Endodermal cell (in vitro differentiated cells): ENCODE data around the gene ZFAND5. TPM values are rescaled to one million over a fixed set of nuclear protein-coding genes. Genes with fewer than 3 reads are reported as not detected.

Experiments
- DNase-seq: peaks from one replicate; pipeline ENCODE4 v3.0.0-alpha.2; 2017
- H3K27ac ChIP-seq: 2 replicates; pipeline ENCODE4 v1.5.1; 2013; ENCODE audit warnings: mild to moderate bottlenecking, low read depth, low read length, moderate library complexity
- H3K27me3 ChIP-seq: 2 replicates; pipeline ENCODE4 v1.6.1; 2013; ENCODE audit warnings: mild to moderate bottlenecking, low read length, moderate library complexity; ENCODE audit not compliant: insufficient read depth, control insufficient read depth, poor library complexity, severe bottlenecking
- H3K36me3 ChIP-seq: 2 replicates; pipeline ENCODE4 v1.7.0; 2013; ENCODE audit warnings: mild to moderate bottlenecking, low read length, moderate library complexity; ENCODE audit not compliant: control insufficient read depth, insufficient read depth
- H3K4me1 ChIP-seq: one replicate; pipeline ENCODE4 v1.7.0; 2013; ENCODE audit warnings: low read length; ENCODE audit not compliant: control insufficient read depth, insufficient read depth
- H3K4me3 ChIP-seq: 2 replicates; pipeline ENCODE4 v1.5.1; 2013; ENCODE audit warnings: mild to moderate bottlenecking, low read length, moderate library complexity
- H3K9ac ChIP-seq: 2 replicates; pipeline ENCODE4 v1.6.1; 2013; ENCODE audit warnings: mild to moderate bottlenecking, low read length, moderate library complexity; ENCODE audit not compliant: poor library complexity, severe bottlenecking; ENCODE audit errors: extremely low read depth
- H3K9me3 ChIP-seq: 2 replicates; pipeline ENCODE4 v1.6.1; 2013; ENCODE audit warnings: mild to moderate bottlenecking, low read length, moderate library complexity; ENCODE audit not compliant: control insufficient read depth
- H3K27ac Mint-ChIP-seq: 2 replicates; pipeline ENCODE4 v1.8.0; 2020; ENCODE audit warnings: mixed read lengths
- H3K27me3 Mint-ChIP-seq: 2 replicates; pipeline ENCODE4 v1.8.0; 2021; ENCODE audit warnings: mild to moderate bottlenecking, mixed read lengths; ENCODE audit not compliant: insufficient read depth
- H3K36me3 Mint-ChIP-seq: 2 replicates; pipeline ENCODE4 v1.8.0; 2020; ENCODE audit warnings: low read depth, mixed read lengths
- H3K4me1 Mint-ChIP-seq: 2 replicates; pipeline ENCODE4 v1.8.0; 2020; ENCODE audit warnings: mixed read lengths
- H3K4me3 Mint-ChIP-seq: 2 replicates; pipeline ENCODE4 v1.8.0; 2020; ENCODE audit warnings: mild to moderate bottlenecking, moderate library complexity, mixed read lengths
- H3K9me3 Mint-ChIP-seq: 2 replicates; pipeline ENCODE4 v1.8.0; 2020; ENCODE audit warnings: mild to moderate bottlenecking, mixed read lengths
- CTCF ChIP-seq: fragments of 200-600 bp; sonication (generic); conservative IDR thresholded peaks from 2 replicates; pipeline ENCODE4 v1.5.0; 2021; ENCODE audit warnings: antibody characterized with exemption, mild to moderate bottlenecking
- WGBS, 2 experiments: methylation state at CpG; one replicate each; pipeline versions ENCODE4 v1.1.5 to v1.1.7; 2013; ENCODE audit warnings: missing lambda C conversion rate in 2 of 2, mixed read lengths in 1 of 2; ENCODE audit not compliant: insufficient coverage in 1 of 2, insufficient read length in 1 of 2; 5-methylcytosine and 5-hydroxymethylcytosine counted together
- total RNA-seq, 2 donors: library from RNA; stranded (reverse); fragmentation: NEBNext Ultra II Directional in 1 of 2; extraction: Animal tissue kit (Norgen Biotek cat#: 25700) in 1 of 2; gene quantifications; 2 replicates in 1 of 2; 3 replicates in 1 of 2; pipeline ENCODE4 v1.2.1, GENCODE V29; 2021

The ZFAND5 gene
- total RNA-seq, 2 donors from 2014 or later: 121 to 137 TPM

DNA sequence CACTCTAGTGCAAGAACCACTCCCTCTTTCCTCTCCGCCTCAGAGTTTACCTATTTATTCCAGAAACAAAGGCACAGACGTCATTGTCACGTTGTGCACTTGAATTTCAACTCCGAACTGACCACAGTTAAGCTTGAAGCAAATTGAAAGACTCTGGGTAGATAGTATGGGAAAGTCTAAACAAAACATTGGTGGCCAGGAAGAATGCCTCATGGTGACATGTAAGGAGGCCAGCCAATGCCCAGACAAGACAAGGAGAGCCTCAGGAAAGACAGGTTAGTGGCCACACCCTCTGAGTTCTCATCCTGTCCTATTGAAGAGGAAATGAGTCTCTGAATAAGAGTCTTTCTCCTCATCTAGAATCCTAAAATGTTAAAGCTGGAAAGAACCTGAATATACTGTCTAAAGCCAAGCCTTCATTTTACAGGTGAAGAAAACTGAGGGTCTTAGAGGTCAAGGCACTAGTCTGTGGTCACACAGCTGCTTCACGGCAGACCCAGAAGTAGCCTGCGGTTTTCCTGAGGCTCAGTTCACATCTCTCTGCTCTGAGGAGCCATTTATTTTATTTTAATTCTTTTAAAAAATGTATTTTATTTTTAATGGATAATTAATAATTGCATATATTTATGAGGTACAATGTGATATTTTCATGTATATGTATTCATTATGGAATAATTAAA lies 30.2 kb downstream of the ZFAND5 start:
- no peaks in the 10 kb centered on the region for H3K4me1 ChIP-seq
- no peaks in the 10 kb centered on the region for H3K9me3 ChIP-seq
- H3K27ac ChIP-seq: no peak overlapping the region
- no peaks in the 10 kb centered on the region for H3K36me3 ChIP-seq
- Mint-ChIP-seq H3K27me3 (peaks cover 3% of the 10 kb centered on the region), H3K4me1 (no peaks in the 10 kb centered on the region), H3K27ac (no peak overlapping the region), H3K9me3 (no peaks in the 10 kb centered on the region), H3K36me3 (no peaks in the 10 kb centered on the region), H3K4me3 (no peak overlapping the region)
- no peak overlapping the region for H3K4me3 ChIP-seq
- no peak for DNase-seq
- no peak for TF ChIP-seq CTCF
- 80 to 94% methylated on average over 1 to 6 of the region's 6 CpGs for WGBS, 2 experiments
- no peak overlapping the region for H3K9ac ChIP-seq
- no peaks in the 10 kb centered on the region for H3K27me3 ChIP-seq

DNA sequence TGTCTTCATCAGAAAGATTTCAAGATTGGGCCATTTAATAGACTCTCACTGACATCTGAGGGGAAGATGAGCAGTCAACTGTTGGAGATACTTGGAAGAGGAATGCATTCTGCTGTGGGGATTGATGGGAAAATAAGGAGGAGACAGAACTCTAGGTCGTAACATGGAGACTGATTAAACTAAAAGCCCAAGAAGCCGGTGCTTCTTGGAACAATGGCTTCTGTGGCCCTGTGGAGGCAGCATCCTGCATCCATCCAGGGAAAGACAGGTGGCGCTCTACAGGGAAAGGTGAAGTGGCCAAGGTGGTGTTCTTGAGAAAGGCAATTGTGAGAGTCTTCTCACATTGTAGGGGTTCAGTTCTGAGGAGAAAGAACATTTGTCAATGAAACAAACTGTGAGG lies 31.3 kb downstream of the ZFAND5 start:
- Histone ChIP-seq H3K36me3 (no peaks in the 10 kb centered on the region), H3K27me3 (no peaks in the 10 kb centered on the region), H3K27ac (no peak overlapping the region), H3K4me1 (no peaks in the 10 kb centered on the region), H3K4me3 (no peak overlapping the region), H3K9me3 (no peaks in the 10 kb centered on the region), H3K9ac (no peak overlapping the region)
- 81% methylated on average over 3 of the region's 3 CpGs; no CpG with 5 or more reads in 1 of the 2 experiments for WGBS, 2 experiments
- Mint-ChIP-seq H3K9me3 (no peaks in the 10 kb centered on the region), H3K36me3 (no peaks in the 10 kb centered on the region), H3K4me3 (no peak overlapping the region), H3K27ac (no peak overlapping the region), H3K27me3 (peaks cover 3% of the 10 kb centered on the region), H3K4me1 (no peaks in the 10 kb centered on the region)
- peak; percentile 85 for TF ChIP-seq CTCF
- DNase-seq: peak; percentile 88

- H3K4me1 ChIP-seq: no peaks in the 10 kb centered on the region
- Mint-ChIP-seq H3K4me3 (no peak overlapping the region), H3K27ac (no peak overlapping the region), H3K36me3 (no peaks in the 10 kb centered on the region), H3K9me3 (no peaks in the 10 kb centered on the region), H3K27me3 (peaks cover 3% of the 10 kb centered on the region), H3K4me1 (no peaks in the 10 kb centered on the region)
- no peak overlapping the region for H3K4me3 ChIP-seq
- no peak overlapping the region for H3K9ac ChIP-seq
- 88 to 98% methylated on average over 3 of the region's 3 CpGs for WGBS, 2 experiments
- no peaks in the 10 kb centered on the region for H3K36me3 ChIP-seq
- no peaks in the 10 kb centered on the region for H3K9me3 ChIP-seq
- TF ChIP-seq CTCF: no peak
- no peaks in the 10 kb centered on the region for H3K27me3 ChIP-seq
- DNase-seq: no peak
- H3K27ac ChIP-seq: no peak overlapping the region
These were observed 31.8 kb downstream of the ZFAND5 start for GRCh38 chr9:72333197-72333596.
